Hindlimb muscle (tissue), 1 donor: ENCODE data around the gene INTS6. TPM values are rescaled to one million over a fixed set of nuclear protein-coding genes. Genes with fewer than 3 reads are reported as not detected.
"Not testable (repeated sequence)": the region's sequence is repeated elsewhere in the genome, so short reads cannot be mapped to it uniquely, and the experiment has no call there.

ENCODE experiments used
- DNase-seq: peaks from one replicate; pipeline ENCODE4 v3.0.0-alpha.2; 2013
- polyA plus RNA-seq: library from polyadenylated mRNA; unstranded; fragments of 120-200 nt; gene quantifications from one replicate; pipeline ENCODE4 v1.2.1, GENCODE V29; 2013; ENCODE audit not compliant: insufficient read length

Gene INTS6
- polyA plus RNA-seq, 1 donor: 17.8 TPM

- DNase-seq: not testable (repeated sequence)
Observed at GRCh38 chr13:51415339-51415738, 37.5 kb downstream of the INTS6 start.

DNA sequence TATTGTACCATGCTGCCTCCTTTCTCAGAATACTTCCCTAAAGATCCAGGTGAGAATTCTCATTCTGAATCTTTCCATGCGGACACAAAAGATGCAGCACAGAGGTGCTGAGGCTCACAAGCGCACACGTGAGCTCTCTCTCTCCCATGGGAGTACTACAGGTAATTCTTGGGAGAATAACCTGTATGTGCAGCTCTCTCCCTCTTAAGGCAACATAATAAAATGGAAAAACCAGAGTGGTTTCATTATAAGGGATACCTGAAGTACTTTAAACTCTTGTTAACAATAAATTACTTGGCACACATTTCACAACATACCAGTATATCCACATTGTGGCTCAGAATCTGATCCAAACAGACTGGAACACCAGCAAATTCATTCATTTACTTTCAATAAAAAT is 40.4 kb downstream of the INTS6 start:
- DNase-seq: no peak

- no peak for DNase-seq
Observed at GRCh38 chr13:51405176-51405575, 47.7 kb downstream of the INTS6 start.

DNA sequence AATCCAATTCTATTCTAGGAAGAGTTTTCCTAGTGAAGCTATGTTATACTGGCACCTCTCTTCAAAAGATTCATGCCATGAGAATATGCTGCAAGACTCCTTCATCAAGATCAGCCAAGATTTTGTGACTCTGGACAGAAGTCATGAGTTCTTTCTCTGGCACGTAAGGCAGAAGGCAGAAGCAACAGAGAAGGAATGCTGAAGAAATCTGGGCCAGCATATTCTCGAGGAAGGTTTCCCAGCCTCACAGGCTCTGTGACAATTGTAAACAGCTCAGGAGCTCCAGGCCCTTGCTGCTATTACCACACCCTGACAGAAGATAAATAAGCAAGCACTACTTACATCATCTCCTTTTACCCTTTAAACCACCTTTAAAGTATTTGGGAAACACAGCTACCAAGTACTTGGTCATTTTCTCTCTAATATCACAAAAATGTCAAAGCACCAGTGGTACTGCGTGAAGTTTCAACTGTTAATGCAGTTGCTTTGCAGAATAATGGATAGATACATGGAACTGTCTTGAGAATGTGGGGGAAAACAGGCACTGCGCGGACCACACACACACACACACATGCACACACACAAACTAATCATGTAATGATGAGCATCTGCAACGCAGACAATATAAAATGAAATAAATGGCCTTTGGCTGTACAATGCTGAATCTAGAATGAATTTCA is 55.4 kb downstream of the INTS6 start:
- DNase-seq: no peak

DNA sequence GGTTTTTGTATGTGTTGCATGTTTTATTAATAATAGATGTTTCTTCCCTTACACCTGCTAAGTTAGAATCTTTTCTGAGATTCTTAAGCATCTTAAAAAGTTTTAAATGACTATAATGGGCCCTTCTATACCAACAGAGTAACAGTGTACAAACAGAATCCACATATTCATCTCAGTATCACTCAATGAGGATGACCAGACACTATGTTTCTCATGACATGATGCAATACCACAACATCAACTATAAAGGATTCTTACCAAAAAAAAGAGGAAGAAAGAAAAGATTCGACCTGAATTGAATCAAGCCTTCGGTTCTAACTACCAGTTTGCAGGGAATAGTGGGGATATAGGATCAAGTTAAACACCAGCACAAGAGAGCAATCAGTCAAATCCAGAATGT is 56.5 kb downstream of the INTS6 start:
- DNase-seq: no peak

- no peak for DNase-seq
Observed at GRCh38 chr13:51394724-51395123, 58.1 kb downstream of the INTS6 start.

- no peak for DNase-seq
Observed at GRCh38 chr13:51385114-51385513, 67.7 kb downstream of the INTS6 start.

DNA sequence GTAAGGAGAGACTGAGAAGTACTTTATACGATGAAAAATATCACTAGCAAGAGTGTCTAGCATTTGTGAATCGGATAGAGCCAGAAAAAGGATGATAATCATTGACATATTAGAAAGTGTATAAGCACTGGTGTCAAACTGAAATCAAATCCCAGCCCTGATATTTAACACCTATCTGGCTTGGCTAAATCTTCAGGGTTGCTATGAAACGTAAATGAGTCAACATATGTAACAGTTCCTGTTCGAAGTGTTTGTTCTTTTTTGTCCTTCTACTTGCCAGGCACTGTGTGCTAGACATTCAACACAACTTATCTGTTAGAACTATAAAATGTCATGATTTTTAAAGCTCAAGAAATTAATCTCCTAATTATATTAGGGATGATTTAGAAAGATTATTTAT is 72.6 kb downstream of the INTS6 start:
- DNase-seq: no peak

DNA sequence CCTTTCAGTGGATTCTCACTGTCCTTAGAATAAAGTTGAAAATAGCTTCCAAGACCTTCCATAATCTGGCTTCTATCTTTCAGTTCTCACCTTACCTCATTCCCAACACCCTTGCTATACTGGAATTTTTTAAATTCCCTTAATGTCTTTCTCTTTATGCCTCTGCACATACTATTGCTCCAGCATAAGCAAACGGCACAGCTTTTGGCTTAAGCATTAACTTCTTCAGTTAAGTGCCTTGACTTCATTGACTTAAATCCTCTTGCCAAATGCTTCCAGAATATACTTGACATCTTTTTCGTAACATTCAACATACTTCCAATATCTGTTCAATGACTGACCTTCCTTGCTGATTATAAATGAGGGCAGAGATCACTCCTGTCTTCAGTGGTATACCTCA is 79.4 kb downstream of the INTS6 start:
- no peak for DNase-seq

GRCh38 chr13:51371768-51372399 is 81.0 kb downstream of the INTS6 start:
- no peak for DNase-seq

DNA sequence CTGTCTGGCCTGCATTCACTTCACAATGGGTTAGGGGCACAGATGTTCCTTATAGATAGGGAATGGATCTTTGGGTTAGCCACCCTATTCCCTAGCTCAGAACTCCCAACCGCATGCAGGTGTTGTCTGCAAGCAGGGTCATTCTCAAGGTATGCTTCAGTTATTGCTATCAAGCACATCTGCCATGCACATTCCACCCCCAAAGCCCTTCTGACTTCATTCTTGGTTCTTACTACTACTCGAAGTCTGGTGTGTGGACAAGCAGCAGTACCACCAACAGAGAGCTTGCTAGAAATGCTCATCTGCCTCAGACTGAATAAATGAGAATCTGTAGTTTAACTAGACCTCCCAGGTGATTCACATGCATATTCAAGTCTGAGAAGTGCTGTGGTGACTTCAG is 82.0 kb downstream of the INTS6 start:
- DNase-seq: no peak

DNA sequence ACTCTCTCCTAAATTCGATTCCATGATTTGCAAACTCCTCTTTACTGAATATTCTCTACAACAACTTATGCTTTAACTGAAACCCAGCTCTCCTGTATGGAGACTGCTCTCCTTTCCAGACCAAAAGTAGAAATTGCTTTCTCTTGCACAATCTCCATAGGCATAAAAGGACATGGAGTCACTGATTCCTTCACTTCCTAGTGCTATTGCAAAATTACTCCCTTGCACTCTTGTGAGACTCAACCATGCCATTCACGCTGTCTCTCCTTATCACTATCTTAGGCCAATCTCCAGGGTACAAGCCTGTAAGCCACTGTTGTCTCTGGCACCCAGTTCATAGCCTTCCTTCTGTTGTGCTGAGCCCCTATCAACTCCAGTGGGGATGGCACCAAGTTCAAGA is 82.7 kb downstream of the INTS6 start:
- DNase-seq: no peak

DNA sequence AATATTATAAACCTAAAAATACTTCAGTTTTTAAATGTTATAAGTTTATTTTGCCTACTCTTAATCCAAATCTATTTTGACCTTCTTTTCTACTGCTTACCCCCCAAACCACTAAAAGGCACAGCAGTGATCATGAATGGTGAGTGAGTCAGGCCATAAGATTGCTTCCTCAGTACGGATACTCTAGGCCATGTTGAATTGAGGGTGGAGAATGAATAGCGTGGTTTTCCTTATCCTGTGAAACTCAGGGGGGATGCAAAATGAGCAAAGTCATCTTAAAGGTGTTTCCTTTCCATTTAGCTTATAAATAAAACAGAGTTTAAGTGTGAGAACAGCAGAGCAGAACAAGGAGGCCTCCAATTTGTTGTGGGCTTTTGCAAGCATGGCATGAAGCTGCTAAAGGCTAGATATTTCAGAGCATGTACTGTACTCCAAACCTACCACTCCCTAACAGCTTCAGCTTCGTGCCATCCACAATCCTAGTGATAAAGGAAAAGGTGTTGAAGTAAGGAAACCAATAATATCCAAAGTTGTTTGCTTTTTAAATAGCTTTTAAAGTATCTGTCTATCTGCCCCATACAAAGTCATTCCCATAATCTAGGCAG is 88.3 kb downstream of the INTS6 start:
- no peak for DNase-seq

- DNase-seq: no peak
Observed at GRCh38 chr13:51363625-51364024, 89.2 kb downstream of the INTS6 start.

- DNase-seq: no peak
Observed at GRCh38 chr13:51361106-51361505, 91.7 kb downstream of the INTS6 start.

- no peak for DNase-seq
Observed at GRCh38 chr13:51360489-51360888, 92.3 kb downstream of the INTS6 start.

GRCh38 chr13:51359352-51359751 is 93.5 kb downstream of the INTS6 start:
- no peak for DNase-seq

GRCh38 chr13:51357928-51358595 is 94.8 kb downstream of the INTS6 start:
- DNase-seq: no peak

DNA sequence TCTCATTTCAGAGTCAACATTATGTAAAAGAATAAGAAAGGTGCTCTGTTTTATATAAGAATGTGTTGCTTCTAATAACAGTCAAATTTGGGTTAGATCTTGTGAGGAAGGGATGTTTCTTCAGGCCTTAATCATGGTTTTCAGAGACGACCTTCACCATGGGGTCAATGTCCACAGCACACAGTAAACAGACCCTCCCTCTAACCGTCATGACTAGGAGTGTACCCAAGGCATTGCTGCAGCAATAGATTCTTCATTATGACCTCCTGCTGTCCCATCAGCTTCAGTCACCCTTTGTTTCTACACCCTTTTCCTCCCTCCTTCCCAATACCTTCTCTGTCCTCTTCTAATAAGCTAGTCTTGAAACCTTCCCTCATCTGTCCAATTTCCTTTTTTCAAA is 97.6 kb downstream of the INTS6 start:
- no peak for DNase-seq

DNA sequence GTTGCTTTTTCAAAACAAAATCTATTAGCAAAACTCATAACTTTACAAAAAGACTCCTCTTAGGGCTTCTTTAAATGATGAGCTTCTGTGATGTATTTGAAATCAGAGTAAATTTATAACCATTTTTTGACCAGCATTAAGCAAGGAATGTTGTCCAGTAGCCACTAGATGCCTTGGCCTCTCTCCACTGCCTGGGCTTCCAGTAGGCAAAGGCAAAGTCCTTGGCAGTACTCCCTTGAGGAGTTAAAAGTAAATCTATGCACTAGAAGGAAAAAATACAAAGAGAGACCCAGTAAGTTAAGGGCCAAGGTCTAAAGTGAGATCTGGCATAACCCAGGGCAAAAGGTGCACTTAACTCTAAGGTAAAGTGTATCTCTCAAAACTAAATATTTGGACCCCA is 103.8 kb downstream of the INTS6 start:
- DNase-seq: no peak

GRCh38 chr13:51348069-51348967 is 104.5 kb downstream of the INTS6 start:
- DNase-seq: no peak

DNA sequence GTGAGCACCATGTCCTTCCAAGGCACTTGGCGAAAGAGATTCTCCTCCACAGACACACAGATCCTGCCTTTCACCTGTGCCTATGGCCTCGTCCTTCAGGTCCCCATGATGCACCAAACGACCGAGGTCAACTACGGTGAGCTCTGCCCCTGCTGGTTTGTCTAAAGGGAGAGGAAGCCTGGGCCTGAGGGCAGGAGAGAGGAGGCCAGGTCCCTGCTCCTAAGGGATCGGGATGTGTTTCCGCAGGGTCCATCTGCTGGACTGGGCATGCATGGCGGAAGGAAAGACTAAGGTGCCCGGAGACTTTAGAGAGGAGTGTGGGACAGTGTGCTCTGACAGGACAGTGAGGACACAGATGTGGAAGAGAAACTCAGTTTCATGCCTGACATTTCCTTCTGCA is 105.7 kb downstream of the INTS6 start:
- no peak for DNase-seq

DNA sequence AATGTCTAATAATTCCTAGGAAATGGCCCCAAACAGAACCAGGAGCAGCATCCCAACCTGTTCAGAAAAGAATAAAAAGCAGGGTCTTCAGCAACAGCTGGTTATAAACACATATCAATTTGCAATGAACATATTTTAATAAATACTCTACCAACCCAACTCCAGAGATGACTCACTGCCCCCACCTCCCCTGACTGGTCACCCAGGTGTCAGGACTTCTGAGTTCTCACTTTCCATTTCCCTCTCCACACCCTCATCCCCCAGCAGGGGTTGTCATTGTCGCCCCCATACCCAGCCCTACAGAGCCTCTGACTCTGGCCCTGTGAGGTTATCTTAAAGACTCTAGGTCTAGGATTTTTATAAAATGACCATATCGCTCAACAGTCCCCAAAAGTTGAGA is 106.4 kb downstream of the INTS6 start:
- no peak for DNase-seq
